Type B pancreatic cell (in vitro differentiated cells): ENCODE data around the gene HSF2. TPM values are rescaled to one million over a fixed set of nuclear protein-coding genes. Genes with fewer than 3 reads are reported as not detected.

ENCODE experiments used
- DNase-seq: peaks from one replicate; pipeline ENCODE4 v3.0.0; 2021; ENCODE audit warnings: mixed read lengths; ENCODE audit not compliant: unreplicated experiment; ENCODE audit errors: extremely low spot score
- H3K27ac Mint-ChIP-seq: 2 replicates; pipeline ENCODE4 v1.8.0; 2021; ENCODE audit warnings: mild to moderate bottlenecking, mixed read lengths
- H3K27me3 Mint-ChIP-seq: 2 replicates; pipeline ENCODE4 v1.8.0; 2021; ENCODE audit warnings: mixed read lengths
- H3K36me3 Mint-ChIP-seq: 2 replicates; pipeline ENCODE4 v1.8.0; 2021; ENCODE audit warnings: mixed read lengths
- H3K4me1 Mint-ChIP-seq: one replicate; pipeline ENCODE4 v1.8.0; 2021; ENCODE audit warnings: mixed read lengths; ENCODE audit not compliant: unreplicated experiment
- H3K4me3 Mint-ChIP-seq: 2 replicates; pipeline ENCODE4 v1.8.0; 2021; ENCODE audit warnings: mild to moderate bottlenecking, mixed read lengths
- H3K9me3 Mint-ChIP-seq: 2 replicates; pipeline ENCODE4 v1.8.0; 2021; ENCODE audit warnings: mixed read lengths
- total RNA-seq: library from RNA; stranded (reverse); gene quantifications from 2 replicates; pipeline ENCODE4 v1.2.1, GENCODE V29; 2021; ENCODE audit warnings: low replicate concordance
- TF ChIP-seq, protein P1 (sequence below): fragments of 200-600 bp; sonication (generic); conservative IDR thresholded peaks from 2 replicates; pipeline ENCODE4 v1.5.0; 2021; ENCODE audit warnings: antibody characterized with exemption, mild to moderate bottlenecking

The HSF2 gene
- total RNA-seq, 1 donor from 2014 or later: 22.5 TPM

GRCh38 chr6:122374307-122374706, 25.1 kb upstream of the HSF2 start:
- H3K27me3 Mint-ChIP-seq: peaks cover 4% of the 10 kb centered on the region

GRCh38 chr6:122376246-122376645, 23.2 kb upstream of the HSF2 start:
- H3K27ac Mint-ChIP-seq: no peak overlapping the region
- H3K9me3 Mint-ChIP-seq: no peaks in the 10 kb centered on the region
- DNase-seq: no peak
- no peaks in the 10 kb centered on the region for H3K36me3 Mint-ChIP-seq
- H3K27me3 Mint-ChIP-seq: peaks cover 12% of the 10 kb centered on the region
- H3K4me3 Mint-ChIP-seq: no peak overlapping the region
- no peaks in the 10 kb centered on the region for H3K4me1 Mint-ChIP-seq
- TF ChIP-seq, protein P1, sequence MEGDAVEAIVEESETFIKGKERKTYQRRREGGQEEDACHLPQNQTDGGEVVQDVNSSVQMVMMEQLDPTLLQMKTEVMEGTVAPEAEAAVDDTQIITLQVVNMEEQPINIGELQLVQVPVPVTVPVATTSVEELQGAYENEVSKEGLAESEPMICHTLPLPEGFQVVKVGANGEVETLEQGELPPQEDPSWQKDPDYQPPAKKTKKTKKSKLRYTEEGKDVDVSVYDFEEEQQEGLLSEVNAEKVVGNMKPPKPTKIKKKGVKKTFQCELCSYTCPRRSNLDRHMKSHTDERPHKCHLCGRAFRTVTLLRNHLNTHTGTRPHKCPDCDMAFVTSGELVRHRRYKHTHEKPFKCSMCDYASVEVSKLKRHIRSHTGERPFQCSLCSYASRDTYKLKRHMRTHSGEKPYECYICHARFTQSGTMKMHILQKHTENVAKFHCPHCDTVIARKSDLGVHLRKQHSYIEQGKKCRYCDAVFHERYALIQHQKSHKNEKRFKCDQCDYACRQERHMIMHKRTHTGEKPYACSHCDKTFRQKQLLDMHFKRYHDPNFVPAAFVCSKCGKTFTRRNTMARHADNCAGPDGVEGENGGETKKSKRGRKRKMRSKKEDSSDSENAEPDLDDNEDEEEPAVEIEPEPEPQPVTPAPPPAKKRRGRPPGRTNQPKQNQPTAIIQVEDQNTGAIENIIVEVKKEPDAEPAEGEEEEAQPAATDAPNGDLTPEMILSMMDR: no peak

More at GRCh38 chr6:122374307-122374706, 25.1 kb upstream of the HSF2 start:
- no peak overlapping the region for H3K27ac Mint-ChIP-seq
- H3K9me3 Mint-ChIP-seq: no peaks in the 10 kb centered on the region
- no peak overlapping the region for H3K4me3 Mint-ChIP-seq
- TF ChIP-seq, protein P1: no peak
- no peak for DNase-seq
- H3K36me3 Mint-ChIP-seq: no peaks in the 10 kb centered on the region
- peaks cover 5% of the 10 kb centered on the region for H3K4me1 Mint-ChIP-seq

DNA sequence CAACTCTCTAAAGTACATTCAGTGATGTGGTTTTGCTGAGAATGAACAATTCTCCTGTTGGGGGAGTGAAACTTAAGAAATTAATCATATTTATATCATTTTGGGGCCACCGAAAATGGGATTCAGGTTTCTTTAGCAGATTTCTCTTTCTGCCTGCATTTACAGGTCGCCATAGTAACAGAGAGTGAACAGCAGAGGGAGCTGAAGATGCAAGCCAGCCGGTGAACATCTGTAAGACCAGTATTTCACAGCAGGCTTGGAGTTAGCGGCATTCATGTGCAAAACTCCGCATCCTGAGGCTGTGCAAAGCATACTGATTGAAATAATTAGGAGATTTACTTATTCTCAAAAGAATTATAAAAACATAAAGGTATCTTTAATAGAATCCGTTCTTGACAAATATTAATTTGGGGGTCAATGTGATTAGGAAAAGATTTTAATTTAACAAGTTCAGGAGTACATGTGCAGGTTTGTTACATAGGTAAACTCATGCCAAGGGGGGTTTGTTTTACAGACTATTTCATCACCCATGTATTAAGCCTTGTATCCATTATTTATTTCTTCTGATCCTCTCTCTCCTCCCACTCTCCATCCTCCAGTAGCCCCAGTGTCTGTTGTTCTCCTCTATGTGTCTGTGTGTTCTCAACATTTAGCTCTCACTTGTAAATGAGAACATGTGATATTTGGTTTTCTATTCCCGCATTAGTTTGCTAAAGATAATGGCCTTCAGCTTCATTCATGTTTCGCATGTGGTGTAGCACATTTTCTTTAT, 17.8 kb upstream of the HSF2 start:
- H3K4me3 Mint-ChIP-seq: no peak overlapping the region
- H3K27me3 Mint-ChIP-seq: peaks cover 19% of the 10 kb centered on the region
- no peak for DNase-seq
- no peak overlapping the region for H3K27ac Mint-ChIP-seq
- H3K4me1 Mint-ChIP-seq: peaks cover 5% of the 10 kb centered on the region
- H3K36me3 Mint-ChIP-seq: no peaks in the 10 kb centered on the region
- no peaks in the 10 kb centered on the region for H3K9me3 Mint-ChIP-seq
- TF ChIP-seq, protein P1: peak; percentile 82

DNA sequence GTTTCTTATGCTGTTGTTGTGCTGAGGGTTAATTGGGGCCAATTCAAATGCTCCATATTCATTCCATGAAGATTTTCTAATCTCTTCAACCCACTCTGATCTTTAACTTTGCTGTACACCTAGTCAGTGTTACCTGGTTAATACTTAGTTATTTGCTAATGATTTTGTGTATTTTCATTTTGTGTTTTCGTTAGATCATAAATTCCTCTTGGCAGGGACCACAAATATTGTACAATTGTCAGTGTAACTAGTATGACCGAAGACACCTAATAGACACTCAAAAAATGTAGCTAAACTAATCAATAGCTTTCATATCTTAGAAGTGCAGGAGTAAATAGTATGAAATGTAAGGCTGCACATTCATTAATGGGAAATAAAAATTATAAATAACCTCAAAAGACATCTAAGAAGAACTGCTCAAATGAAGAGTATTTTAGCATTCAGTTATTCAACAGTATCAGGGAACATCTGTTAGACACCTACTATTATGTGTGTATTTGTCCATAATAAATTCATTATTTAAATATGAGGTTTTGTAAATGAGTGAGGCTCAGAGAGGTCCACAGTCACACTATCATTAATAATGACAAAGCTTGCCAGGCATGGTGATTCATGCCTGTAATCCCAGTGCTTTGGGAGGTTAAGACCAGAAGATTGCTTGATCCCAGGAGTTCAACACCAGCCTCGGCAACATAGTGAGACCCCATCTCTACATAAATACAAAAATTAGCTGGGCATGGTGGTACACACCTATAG, 13.4 kb upstream of the HSF2 start:
- Mint-ChIP-seq H3K36me3 (no peaks in the 10 kb centered on the region), H3K9me3 (no peaks in the 10 kb centered on the region), H3K27ac (no peak overlapping the region), H3K27me3 (peaks cover 10% of the 10 kb centered on the region), H3K4me3 (no peak overlapping the region), H3K4me1 (peaks cover 5% of the 10 kb centered on the region)
- no peak for DNase-seq
- TF ChIP-seq, protein P1: no peak

GRCh38 chr6:122388945-122389344, 10.5 kb upstream of the HSF2 start:
- Mint-ChIP-seq H3K9me3 (no peaks in the 10 kb centered on the region), H3K27ac (no peak overlapping the region), H3K27me3 (peaks cover 3% of the 10 kb centered on the region), H3K4me3 (no peak overlapping the region), H3K36me3 (no peaks in the 10 kb centered on the region), H3K4me1 (peaks cover 5% of the 10 kb centered on the region)
- TF ChIP-seq, protein P1: no peak
- no peak for DNase-seq
